Body of pancreas (tissue), 4 donors: ENCODE measurements around the gene SPAG9.

Source experiments
- CTCF ChIP-seq, 7 experiments: fragments of 450-650 bp in 4 of 7; fragments of 200-600 bp in 3 of 7; sonication (generic) in 3 of 7; IDR thresholded peaks; one replicate each; pipeline ENCODE4 v1.5.1; 2016 to 2019; ENCODE audit warnings: antibody characterized with exemption in 7 of 7
- POLR2A ChIP-seq, 3 donors: fragments of 450-650 bp; IDR thresholded peaks; one replicate each; pipeline ENCODE4 v1.6.1; 2016; ENCODE audit warnings: antibody characterized with exemption in 3 of 3, mild to moderate bottlenecking in 2 of 3

- no peak for TF ChIP-seq CTCF (IDR thresholded peaks at IDR 0.05)
- peak in 1 of 3 donors; percentile 23 for TF ChIP-seq POLR2A (IDR thresholded peaks at IDR 0.05)
These were observed 186.5 kb downstream of the SPAG9 start for GRCh38 chr17:50934161-50934560.
